LHCN-M2 (cell line): ENCODE results near the gene ZC3H6. TPM values are rescaled to one million over a fixed set of nuclear protein-coding genes. Genes with fewer than 3 reads are reported as not detected.
"Not testable (repeated sequence)": the region's sequence is repeated elsewhere in the genome, so short reads cannot be mapped to it uniquely, and the experiment has no call there.

Experiments
- DNase-seq: peaks from one replicate; pipeline ENCODE4 v3.0.0-alpha.2; 2012; ENCODE audit warnings: low read depth
- total RNA-seq: library from RNA; depleted of rRNA; stranded (reverse); fragments of >200 nt; gene quantifications from 2 replicates; pipeline ENCODE4 v1.2.3, GENCODE V29; 2014; rRNA removed

ZC3H6 gene
- total RNA-seq, 1 experiment from 2014 or later = 6.2 TPM

DNA sequence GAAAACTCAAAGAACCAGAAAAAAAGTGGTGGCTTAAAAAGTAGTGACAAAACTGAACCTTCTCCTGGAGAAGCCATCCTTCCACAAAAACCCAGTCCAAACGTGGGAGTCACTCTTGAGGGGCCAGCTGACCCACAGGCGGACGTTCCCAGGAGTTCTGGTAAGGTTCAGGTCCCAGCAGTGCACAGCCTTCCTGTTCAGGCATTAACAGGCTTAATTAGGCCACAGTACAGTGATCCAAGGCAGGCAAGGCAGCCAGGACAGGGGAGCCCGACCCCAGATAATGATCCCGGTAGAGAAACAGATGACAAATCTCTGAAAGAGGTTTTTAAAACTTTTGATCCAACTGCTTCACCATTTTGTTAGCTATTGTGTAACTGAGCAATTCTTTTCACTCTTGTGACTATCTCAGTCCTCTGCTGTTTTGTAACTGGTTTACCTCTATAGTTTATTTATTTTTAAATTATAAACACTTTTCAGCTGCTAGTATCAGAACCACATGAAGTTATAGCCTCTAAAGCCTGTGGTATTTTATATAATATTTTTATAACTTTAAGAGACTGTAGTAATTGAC, 56.8 kb downstream of the ZC3H6 start:
- DNase-seq = no peak

DNA sequence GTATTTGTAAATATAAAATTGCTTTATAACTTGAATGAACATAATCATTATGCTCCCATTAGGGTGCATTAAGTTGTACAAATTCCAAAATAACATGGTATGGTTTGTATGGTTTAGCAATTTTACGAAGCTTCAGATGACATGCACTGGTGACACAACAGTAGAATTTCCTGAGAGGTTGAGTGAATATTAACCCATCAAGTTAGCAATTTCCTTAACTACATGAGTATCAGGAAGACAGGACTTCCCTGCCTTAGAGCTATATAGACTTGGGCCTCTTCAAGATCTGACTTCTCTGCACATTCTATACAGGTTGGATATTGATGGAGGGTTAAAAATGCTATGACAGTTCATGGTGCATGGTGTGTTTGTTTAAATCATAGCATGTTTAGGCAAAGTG, 60.2 kb downstream of the ZC3H6 start:
- no peak for DNase-seq

DNA sequence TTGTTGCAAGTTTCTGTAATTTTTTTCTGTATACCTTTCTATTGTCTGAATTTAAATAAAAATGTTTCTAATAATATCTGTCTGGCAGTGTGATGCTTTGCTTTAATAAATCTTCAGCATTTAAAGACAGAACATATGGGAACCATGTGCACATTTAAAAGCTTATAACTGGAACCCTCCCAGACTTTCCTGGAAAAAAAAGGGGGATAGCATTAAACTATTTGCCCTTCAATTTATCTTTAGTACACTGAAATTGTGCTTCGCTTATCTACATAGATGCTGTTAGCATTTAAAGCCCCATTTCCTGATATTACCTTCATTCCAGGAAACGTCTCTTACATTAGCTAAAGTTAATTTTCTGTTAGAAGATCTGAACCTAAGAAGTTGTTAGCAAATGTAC, 64.6 kb downstream of the ZC3H6 start:
- no peak for DNase-seq

DNA sequence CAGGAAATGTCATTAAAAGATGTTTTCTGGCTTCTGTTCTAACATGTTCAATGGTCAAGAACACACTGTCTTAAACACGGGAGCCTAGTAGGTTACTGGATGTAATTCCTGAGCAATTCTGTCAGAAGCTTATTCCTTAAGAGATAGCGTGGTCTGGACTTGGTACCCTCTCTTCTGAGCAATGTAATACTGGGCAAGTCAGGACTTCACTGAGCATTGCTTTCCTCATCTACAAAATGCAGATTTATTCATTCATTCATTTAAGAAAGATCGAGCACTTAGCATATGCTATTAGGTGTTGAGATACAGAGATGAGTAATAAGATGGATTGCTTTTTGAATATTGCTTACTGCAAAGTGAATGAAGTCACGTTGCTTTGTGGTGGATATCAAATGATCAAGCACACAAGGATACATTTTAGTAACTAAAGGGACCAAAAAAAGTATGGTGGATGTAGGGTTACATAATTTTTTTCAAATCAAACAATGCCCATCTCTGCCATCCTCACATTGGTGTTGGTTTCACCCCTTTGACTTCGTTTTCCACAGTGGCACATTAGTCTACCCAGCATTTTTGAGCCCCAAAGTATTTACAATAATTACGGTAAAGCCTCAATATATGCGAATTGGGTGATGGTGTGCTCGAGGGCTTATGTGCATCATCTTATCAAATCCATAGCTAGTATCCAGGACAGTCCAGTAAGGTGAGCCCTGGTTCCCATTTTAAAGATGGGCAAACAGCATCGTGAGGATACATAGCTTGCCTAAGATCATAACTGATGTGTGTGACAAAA, 65.3 kb downstream of the ZC3H6 start:
- DNase-seq = no peak

DNA sequence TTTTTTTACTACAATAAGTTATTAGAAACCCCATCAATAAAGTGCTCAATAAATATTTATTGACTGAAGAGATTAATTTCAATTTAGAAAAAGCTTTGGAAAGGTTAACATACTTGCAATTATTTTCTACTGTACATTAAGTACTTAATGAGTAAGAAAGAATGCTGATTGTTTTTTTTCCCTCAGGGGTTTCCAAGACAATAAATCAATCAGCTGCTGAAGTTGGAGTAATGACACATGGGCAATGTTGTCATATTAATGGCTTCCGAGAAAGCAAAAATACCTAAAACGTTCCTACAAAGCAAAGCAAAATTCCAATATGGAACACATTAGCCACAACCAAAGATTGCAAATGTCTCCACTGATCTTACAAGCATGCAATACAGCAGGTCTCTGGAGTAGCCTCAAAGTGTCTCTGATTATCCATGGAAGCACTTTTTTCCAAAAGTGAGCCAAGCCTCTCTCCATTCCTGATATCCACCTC, 66.7 kb downstream of the ZC3H6 start:
- DNase-seq = no peak

DNA sequence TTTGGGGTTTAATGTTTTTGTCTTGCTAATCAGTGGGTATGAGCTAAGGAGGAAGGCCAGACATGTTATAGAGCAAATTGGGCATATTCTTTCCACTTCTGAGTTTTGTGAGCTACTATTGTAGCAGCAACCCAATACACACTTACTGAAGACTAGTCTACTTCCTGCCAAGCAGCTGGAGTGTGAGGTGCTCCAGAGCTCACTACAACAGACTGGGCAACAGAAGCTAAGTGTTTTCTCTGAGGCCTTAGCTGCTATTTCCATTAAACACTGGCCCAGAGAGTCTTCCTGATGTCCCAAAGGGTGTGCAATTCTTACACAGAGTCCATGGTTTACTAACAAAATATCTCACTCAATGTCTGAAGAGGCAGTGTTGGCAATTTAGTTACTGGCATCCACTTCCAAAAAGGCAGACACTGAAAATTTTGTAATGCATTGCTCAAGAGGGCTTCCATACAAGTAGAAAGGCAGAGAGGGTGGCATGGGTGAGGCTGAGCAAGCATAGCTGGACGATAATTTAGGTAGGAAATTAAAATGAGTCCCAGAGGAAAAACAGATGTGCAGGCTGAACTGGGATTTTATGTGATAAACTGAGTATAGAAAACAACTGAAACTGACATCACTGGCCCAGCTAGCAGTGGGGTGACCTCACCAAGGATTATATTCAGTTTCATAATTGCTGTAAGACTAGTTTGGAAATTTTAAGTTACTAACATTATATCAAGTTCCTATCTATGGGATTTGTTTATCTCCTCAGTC, 68.6 kb downstream of the ZC3H6 start:
- peak; percentile 5 for DNase-seq

DNA sequence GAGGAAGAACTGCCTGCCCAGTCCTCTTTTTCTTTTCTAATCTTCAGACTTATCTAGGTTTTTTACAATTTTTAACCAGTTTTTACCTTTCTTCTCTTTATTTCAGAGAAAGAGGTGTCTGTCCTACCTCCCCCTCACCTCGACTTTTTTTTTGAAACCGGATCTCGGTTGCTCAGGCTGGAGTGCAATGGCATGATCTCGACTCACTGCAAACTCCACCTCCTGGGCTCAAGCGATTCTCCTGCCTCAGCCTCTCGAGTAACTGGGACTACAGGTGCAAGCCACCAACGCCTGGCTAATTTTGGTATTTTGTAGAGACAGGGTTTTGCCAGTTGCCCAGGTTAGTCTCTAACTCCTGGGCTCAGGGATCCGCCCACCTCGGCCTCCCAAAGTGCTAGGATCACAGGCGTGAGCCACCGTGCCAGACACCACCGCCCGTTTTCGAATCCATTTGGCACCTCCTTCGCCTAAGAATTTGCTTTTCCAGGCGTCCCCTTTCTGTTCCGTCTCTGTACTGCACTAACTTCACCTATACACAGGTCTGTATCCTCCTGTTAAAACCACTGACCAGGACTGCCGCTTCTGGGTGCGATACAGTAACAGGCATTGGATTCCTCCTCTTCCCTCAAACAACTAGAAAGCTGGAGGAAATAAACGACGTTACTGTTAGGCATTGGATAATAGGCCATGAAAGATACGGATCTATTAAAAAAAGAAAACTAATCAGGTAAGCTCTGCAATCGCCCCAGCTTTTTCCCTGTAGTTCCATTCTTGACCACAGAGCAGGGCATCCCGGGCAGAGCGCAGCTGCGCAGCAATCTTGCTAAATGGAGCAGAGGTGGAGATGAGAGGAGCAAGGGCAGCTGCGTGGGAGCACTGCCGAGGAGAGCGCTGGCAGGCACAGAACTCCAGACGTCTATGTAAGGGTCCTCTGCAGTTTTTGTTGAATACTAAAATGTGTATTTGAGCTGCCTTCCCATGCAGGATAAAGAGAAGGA, 69.9 kb downstream of the ZC3H6 start:
- no peak for DNase-seq

DNA sequence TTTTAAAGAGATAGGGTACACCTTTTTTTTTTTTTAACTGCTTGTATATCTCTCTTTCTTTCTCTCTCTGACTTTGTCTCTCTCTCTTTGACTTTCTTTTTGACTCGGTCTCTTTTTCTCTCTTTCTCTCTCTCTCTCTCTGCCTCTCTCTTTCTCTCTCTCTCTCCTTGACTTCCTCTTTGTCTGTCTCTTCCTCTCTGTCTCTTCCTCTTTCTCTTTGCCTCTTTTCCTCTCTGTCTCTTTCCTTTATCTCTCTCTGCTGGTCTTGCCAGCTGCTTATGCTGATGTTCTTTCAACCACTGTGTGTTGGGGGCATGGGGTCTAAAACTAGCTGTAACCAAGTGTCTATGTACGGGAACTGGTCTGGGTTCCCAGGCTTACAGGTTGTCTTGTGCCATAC, 76.9 kb downstream of the ZC3H6 start:
- not testable (repeated sequence) for DNase-seq

DNA sequence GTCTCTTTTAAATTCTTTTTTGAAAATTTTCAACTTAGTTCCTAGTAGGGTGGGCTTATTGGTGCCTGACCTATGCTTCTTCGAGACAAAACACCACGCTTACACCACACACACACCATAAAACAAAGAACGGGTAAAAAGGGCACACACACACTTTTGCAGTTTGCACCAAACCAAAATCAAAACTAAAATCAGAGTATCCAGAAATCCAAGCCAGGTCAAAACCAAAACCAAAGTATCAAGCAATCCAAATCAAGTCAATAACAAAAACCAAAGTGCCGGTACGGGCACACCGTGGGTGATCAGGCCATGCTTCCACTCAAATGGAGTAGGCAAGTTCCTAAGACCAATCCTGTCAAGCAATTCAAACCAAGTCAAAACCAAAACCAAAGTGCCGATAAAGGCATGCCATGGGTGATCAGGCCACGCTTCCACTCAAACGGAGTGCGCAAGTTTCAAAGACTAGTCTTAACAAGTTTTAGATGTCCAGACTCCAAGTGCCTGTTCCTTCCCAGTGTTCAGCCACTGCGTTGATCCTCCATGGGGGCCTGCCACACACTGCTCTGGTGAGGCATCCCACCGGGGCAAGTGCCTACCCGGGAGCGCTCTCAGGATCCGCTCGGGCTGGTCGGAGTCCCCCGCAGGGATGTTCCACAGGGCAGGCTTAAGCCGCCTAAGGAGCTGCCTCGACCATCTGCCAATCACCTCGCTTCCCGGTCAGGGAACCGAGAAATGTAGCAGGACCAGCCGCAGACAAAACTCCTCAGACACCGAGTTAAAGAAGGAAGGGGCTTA, 77.6 kb downstream of the ZC3H6 start:
- DNase-seq = not testable (repeated sequence)

DNA sequence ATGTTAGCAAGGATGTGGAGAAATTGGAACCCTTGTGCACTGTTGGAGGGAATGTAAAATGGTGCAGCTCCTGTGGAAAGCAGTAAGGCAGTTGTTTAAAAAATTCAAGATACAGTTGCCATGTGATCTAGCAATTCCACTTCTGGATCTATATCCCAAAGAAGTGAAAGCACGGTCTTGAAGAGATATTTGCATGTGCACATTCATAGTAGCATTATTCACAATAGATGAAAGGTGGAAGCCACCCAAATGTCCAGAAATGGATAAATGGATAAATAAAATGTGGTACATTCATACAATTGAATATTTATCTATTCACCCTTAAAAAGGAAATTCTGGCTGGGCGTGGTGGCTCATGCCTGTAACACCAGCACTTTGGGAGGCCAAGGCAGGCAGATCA, 78.9 kb downstream of the ZC3H6 start:
- DNase-seq = not testable (repeated sequence)

DNA sequence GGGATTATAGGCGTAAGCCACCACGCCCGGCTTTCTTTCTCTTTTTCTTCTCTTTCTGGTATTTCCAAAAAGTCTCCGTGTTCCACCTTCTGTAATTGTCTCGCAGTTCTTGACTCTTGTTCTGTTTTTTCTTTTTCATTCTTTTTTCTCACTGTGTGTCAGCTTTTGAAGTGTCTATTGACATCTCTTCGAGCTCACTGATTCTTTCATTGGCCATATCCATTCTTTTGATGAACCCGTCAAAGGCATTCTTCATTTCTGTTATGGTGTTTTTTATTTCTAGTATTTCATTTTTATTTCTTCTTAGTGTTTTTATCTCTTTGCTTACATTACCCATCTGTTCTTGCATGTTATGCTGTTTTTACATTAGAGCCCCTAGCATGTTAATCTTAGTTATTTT, 84.7 kb downstream of the ZC3H6 start:
- DNase-seq = not testable (repeated sequence)

Other genes starting within 250 kb of the ZC3H6 start
- gene TMEM87B, start 220.3 kb upstream of the ZC3H6 start, total RNA-seq = 27.4 and 31.6 TPM in 2 replicates
- gene FBLN7, start 137.2 kb upstream of the ZC3H6 start, total RNA-seq = 4.4 and 5.1 TPM in 2 replicates
- gene ZC3H8, start 20.6 kb upstream of the ZC3H6 start, total RNA-seq = 3.4 and 5.0 TPM in 2 replicates
- 4.1 and 4.2 TPM in 2 replicates for gene RGPD8, start 158.0 kb downstream of the ZC3H6 start, total RNA-seq
- 53.9 and 57.6 TPM in 2 replicates for gene TTL, start 206.6 kb downstream of the ZC3H6 start, total RNA-seq